ENCODE data around the gene ERBIN.

DNA sequence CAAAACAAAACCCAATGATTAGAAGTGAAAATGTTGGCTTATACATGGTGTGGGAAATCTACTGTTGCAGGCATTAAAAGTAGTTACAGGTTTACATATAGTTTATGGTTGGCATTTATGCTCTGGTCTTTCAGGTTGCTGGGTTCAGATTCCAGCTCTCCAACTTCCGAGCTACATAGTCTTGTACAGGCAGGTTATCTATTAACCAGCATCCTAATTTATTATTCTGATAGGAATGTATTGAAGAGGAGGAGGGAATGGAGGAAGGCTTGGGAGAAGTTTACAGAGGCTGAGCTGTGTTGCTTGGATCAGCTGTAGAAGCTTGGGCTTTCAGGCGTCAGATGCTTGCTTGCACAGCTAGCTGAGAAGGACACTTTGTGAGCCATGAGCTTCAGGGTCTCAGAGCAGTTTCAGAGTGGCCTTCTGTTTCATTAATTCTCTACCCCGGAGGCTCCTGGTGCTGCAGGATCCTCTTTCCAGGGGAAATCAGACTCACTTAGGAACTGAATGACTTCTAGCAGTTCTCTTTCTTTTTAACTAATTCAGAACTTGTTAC is 11.7 kb upstream of the ERBIN start:
- TF ChIP-seq EZH2phosphoT487 (IDR thresholded peaks at IDR 0.05; ENCODE audit: insufficient read depth, low read depth) (no peak), EZH2 (IDR thresholded peaks at IDR 0.05; ENCODE audit: insufficient read depth, poor library complexity, severe bottlenecking) (no peak)

Measured in GM23248 (cell line).